ENCODE results near the gene USP40.

DNA sequence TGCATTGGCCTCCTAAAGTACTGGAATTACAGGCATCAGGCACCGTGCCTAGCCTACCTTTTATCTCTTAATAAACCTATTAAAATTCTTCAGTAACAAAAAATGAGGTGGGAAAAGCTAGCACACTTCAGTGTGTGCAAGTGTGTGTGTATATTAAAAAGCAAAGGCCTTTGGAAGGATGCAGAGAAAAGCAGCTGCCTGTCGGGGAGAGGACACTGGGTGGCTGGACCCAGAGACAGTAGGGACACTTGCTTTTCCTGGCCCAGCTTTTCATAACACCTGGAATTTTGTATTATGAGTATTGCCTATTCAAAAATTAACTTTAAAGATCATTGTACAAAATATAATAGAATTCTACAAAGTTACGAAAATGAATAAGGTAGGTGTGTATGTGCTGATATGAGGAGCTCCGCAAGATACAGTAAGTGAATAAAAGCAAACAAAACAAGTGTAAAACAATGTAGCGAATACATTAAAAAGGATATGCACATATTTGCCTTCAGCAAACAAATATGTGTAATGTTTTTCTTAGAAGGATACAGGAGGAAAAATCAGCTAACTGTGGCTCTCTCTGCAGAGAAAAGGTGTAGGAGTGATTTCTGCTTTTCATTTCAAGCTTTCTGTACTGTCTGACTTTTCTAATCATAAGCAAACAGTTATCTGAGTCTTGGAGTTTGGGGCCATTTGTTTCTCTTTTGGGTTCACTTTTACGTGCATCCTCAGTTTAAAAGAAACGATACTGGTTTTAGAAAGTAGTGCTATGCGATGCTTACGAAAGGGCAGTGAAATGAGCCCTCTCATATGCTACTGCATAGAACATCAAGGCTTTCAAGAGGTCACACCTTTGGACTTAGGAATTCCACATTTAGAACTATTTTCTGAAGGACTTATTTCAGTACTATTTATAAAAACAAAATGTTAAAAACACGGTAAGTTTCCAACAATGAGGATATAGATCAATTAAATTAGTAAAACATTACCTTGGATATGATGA is 70.8 kb downstream of the USP40 start:
- TF ChIP-seq, protein P1, sequence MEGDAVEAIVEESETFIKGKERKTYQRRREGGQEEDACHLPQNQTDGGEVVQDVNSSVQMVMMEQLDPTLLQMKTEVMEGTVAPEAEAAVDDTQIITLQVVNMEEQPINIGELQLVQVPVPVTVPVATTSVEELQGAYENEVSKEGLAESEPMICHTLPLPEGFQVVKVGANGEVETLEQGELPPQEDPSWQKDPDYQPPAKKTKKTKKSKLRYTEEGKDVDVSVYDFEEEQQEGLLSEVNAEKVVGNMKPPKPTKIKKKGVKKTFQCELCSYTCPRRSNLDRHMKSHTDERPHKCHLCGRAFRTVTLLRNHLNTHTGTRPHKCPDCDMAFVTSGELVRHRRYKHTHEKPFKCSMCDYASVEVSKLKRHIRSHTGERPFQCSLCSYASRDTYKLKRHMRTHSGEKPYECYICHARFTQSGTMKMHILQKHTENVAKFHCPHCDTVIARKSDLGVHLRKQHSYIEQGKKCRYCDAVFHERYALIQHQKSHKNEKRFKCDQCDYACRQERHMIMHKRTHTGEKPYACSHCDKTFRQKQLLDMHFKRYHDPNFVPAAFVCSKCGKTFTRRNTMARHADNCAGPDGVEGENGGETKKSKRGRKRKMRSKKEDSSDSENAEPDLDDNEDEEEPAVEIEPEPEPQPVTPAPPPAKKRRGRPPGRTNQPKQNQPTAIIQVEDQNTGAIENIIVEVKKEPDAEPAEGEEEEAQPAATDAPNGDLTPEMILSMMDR (IDR thresholded peaks at IDR 0.05), result no peak
- TF ChIP-seq EZH2 (IDR thresholded peaks at IDR 0.05; ENCODE audit: borderline replicate concordance, insufficient read depth, low read depth, low read length, poor library complexity, severe bottlenecking), result no peak

Data from B cell (primary cell).